Activated B cell treated with CpG ODN at 0.5 μM for 24 hours (primary cell): ENCODE data around the gene PMF1. TPM values are rescaled to one million over a fixed set of nuclear protein-coding genes. Genes with fewer than 3 reads are reported as not detected.

ENCODE experiments used
- ATAC-seq: fragments of 200-7000 bp; cut with Tn5 transposase; one replicate; pipeline ENCODE4 v1.10.0; 2021; ENCODE audit warnings: low read depth, mild to moderate bottlenecking, moderate library complexity
- CTCF ChIA-PET: fragments of 350-600 bp; sonication (Branson Sonifier 250); formaldehyde crosslinking; loops from one replicate; lab custom pipeline; 2021; ENCODE audit warnings: antibody characterized with exemption; lab: Charles Lee
- POLR2A ChIA-PET: fragments of 350-600 bp; sonication (Branson Sonifier 250); formaldehyde crosslinking; loops from one replicate; lab custom pipeline; 2021; ENCODE audit warnings: antibody characterized with exemption; lab: Charles Lee
- DNase-seq: peaks from one replicate; pipeline ENCODE4 v3.0.0; 2022
- H3K27ac Mint-ChIP-seq: one replicate; pipeline ENCODE4 v1.8.0; 2020; ENCODE audit warnings: mixed read lengths
- H3K27me3 Mint-ChIP-seq: one replicate; pipeline ENCODE4 v1.8.0; 2021; ENCODE audit warnings: mixed read lengths
- H3K36me3 Mint-ChIP-seq: one replicate; pipeline ENCODE4 v1.8.0; 2021; ENCODE audit warnings: low read depth, mixed read lengths
- H3K4me1 Mint-ChIP-seq: one replicate; pipeline ENCODE4 v1.8.0; 2021; ENCODE audit warnings: mixed read lengths
- H3K4me3 Mint-ChIP-seq: one replicate; pipeline ENCODE4 v1.8.0; 2020; ENCODE audit warnings: mild to moderate bottlenecking, mixed read lengths
- H3K9me3 Mint-ChIP-seq: one replicate; pipeline ENCODE4 v1.8.0; 2020; ENCODE audit warnings: mixed read lengths
- intact Hi-C: fragments of 100-400 bp; cut with micrococcal nuclease; formaldehyde crosslinking; loops from one replicate; pipeline ENCODE4 v1.15.1; 2024
- total RNA-seq: library from RNA; stranded (reverse); gene quantifications from 2 replicates; pipeline ENCODE4 v1.2.3, GENCODE V29; 2022
- TF ChIP-seq, protein P1 (sequence below): fragments of 200-600 bp; IDR thresholded peaks from one replicate; pipeline ENCODE4 v1.8.0; 2022; ENCODE audit warnings: antibody characterized with exemption, mild to moderate bottlenecking

The PMF1 gene
- total RNA-seq, 1 donor from 2014 or later, result 75.8 TPM

GRCh38 chr1:156233426-156234127, 20.8 kb downstream of the PMF1 start:
- no peaks in the 10 kb centered on the region for H3K4me1 Mint-ChIP-seq
- TF ChIP-seq, protein P1, sequence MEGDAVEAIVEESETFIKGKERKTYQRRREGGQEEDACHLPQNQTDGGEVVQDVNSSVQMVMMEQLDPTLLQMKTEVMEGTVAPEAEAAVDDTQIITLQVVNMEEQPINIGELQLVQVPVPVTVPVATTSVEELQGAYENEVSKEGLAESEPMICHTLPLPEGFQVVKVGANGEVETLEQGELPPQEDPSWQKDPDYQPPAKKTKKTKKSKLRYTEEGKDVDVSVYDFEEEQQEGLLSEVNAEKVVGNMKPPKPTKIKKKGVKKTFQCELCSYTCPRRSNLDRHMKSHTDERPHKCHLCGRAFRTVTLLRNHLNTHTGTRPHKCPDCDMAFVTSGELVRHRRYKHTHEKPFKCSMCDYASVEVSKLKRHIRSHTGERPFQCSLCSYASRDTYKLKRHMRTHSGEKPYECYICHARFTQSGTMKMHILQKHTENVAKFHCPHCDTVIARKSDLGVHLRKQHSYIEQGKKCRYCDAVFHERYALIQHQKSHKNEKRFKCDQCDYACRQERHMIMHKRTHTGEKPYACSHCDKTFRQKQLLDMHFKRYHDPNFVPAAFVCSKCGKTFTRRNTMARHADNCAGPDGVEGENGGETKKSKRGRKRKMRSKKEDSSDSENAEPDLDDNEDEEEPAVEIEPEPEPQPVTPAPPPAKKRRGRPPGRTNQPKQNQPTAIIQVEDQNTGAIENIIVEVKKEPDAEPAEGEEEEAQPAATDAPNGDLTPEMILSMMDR, result no peak
- H3K27ac Mint-ChIP-seq, result no peak overlapping the region
- no peaks in the 10 kb centered on the region for H3K9me3 Mint-ChIP-seq
- no peaks in the 10 kb centered on the region for H3K27me3 Mint-ChIP-seq
- ATAC-seq (no peak), DNase-seq (no peak)
- ChIA-PET POLR2A (interaction anchor here (0.6 to 1.1 kb wide), 2 partner anchors 9 to 49 kb away, joined by 3 to 10 read pairs; partner anchors contain the start of gene SMG5), CTCF (no interaction called here)
- intact Hi-C loops, result no loop called here
- no peak overlapping the region for H3K4me3 Mint-ChIP-seq
- H3K36me3 Mint-ChIP-seq, result peaks cover 61% of the 10 kb centered on the region

- Mint-ChIP-seq H3K4me3 (no peak overlapping the region), H3K27me3 (no peaks in the 10 kb centered on the region), H3K36me3 (peaks cover 71% of the 10 kb centered on the region), H3K9me3 (no peaks in the 10 kb centered on the region), H3K27ac (no peak overlapping the region), H3K4me1 (no peaks in the 10 kb centered on the region)
- intact Hi-C loops, result no loop called here
- ATAC-seq (no peak), DNase-seq (no peak)
- TF ChIP-seq, protein P1, result no peak
- ChIA-PET CTCF (no interaction called here), POLR2A (no interaction called here)
Observed at GRCh38 chr1:156236164-156236563, 23.4 kb downstream of the PMF1 start.

DNA sequence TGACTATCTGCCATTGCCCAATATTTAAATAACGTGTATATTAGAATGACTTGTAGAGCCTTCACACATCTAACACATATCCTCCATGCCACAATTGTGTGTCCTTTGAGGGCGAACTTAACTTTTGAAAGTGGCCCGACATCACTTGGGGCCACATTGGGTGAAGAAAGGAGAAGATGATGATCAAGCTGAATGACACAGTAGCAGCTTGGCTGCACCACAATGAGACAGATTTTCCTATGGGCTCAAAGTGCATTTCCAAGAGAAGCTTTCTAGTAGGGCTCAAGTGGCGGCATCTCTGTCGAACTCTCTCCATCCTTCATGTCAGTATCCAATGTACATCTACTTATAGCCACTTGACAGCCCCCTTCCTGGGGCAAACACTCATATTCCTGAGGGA, 25.4 kb downstream of the PMF1 start:
- H3K36me3 Mint-ChIP-seq, result peaks cover 64% of the 10 kb centered on the region
- intact Hi-C loops, result no loop called here
- ChIA-PET CTCF (no interaction called here), POLR2A (no interaction called here)
- DNase-seq (no peak), ATAC-seq (no peak)
- H3K4me1 Mint-ChIP-seq, result no peaks in the 10 kb centered on the region
- H3K27me3 Mint-ChIP-seq, result no peaks in the 10 kb centered on the region
- no peaks in the 10 kb centered on the region for H3K9me3 Mint-ChIP-seq
- no peak overlapping the region for H3K4me3 Mint-ChIP-seq
- TF ChIP-seq, protein P1, result no peak
- no peak overlapping the region for H3K27ac Mint-ChIP-seq

DNA sequence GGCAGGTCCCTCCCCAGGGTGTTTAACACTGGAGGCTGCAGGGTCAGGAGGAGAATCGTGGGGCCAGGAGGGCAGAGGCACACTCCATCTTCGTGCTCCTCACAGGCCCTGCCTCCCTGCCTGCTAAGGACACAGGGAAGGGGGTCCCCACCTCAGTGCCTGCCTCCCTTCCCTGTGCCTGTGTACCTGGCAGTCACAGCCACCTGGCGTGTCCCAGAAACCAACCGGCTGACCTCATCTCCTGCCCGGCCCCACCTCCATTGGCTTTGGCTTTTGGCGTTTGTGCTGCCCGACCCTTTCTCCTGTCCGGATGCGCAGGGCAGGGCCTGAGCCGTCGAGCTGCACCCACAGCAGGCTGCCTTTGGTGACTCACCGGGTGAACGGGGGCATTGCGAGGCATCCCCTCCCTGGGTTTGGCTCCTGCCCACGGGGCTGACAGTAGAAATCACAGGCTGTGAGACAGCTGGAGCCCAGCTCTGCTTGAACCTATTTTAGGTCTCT, 28.6 kb downstream of the PMF1 start:
- POLR2A ChIA-PET, result no interaction called here
- H3K36me3 Mint-ChIP-seq, result peaks cover 41% of the 10 kb centered on the region
- no peak overlapping the region for H3K4me3 Mint-ChIP-seq
- H3K4me1 Mint-ChIP-seq, result peaks cover 15% of the 10 kb centered on the region
- TF ChIP-seq, protein P1, result no peak
- no peaks in the 10 kb centered on the region for H3K27me3 Mint-ChIP-seq
- DNase-seq (no peak), ATAC-seq (no peak)
- CTCF ChIA-PET, result interaction anchor here (0.7 kb wide), 1 partner anchor 151 kb away, joined by 3 read pairs; no protein-coding TSS in a partner anchor
- intact Hi-C loops, result no loop called here
- no peak overlapping the region for H3K27ac Mint-ChIP-seq
- H3K9me3 Mint-ChIP-seq, result no peaks in the 10 kb centered on the region

- intact Hi-C loops, result no loop called here
- no peak within 1 kb of the TSS for H3K4me3 Mint-ChIP-seq
- CTCF ChIA-PET, result no interaction called here
Observed at GRCh38 chr1:156241926-156242325, 29.1 kb downstream of the PMF1 start, which contains the start of gene BGLAP. Gene BGLAP (plus strand): TSS chr1:156242184. CDS start chr1:156242232, 48 bp downstream.

More at GRCh38 chr1:156241926-156242325, 29.1 kb downstream of the PMF1 start, which contains the start of gene BGLAP:
- ATAC-seq (no peak), DNase-seq (no peak)
- Mint-ChIP-seq H3K9me3 (no peaks in the 10 kb centered on the region), H3K27me3 (no peaks in the 10 kb centered on the region), H3K36me3 (peaks cover 35% of the 10 kb centered on the region), H3K4me1 (peaks cover 17% of the 10 kb centered on the region), H3K27ac (no peak within 1 kb of the TSS)
- TF ChIP-seq, protein P1, result no peak
- POLR2A ChIA-PET, result no interaction called here
